ENCODE measurements around the gene CREB3.

- TF ChIP-seq EZH2 (IDR thresholded peaks at IDR 0.05; ENCODE audit: low read depth, unreplicated experiment), result no peak
- TF ChIP-seq CTCF (conservative IDR thresholded peaks at IDR 0.05; ENCODE audit: low read depth in 2 of 2), result no peak
- no peak for TF ChIP-seq POLR2AphosphoS5 (IDR thresholded peaks at IDR 0.05; ENCODE audit: low read depth)
- TF ChIP-seq NANOG (IDR thresholded peaks at IDR 0.05; ENCODE audit: borderline replicate concordance), result no peak
- no peak for TF ChIP-seq CREB1 (CRISPR knock-in tag; IDR thresholded peaks at IDR 0.05; ENCODE audit: low read depth)
- no peak for TF ChIP-seq JUNB (IDR thresholded peaks at IDR 0.05; ENCODE audit: unreplicated experiment)
- TF ChIP-seq EZH2phosphoT487 (IDR thresholded peaks at IDR 0.05; ENCODE audit: unreplicated experiment), result no peak
- TF ChIP-seq ZNF114 (CRISPR knock-in tag; IDR thresholded peaks at IDR 0.05), result no peak
These were observed 30.7 kb downstream of the CREB3 start for GRCh38 chr9:35763181-35763580.
